IMR-90 (cell line): ENCODE results near the gene KITLG. TPM values are rescaled to one million over a fixed set of nuclear protein-coding genes. Genes with fewer than 3 reads are reported as not detected.

ENCODE experiments used
- ATAC-seq: fragments of 200-7000 bp; cut with Tn5 transposase; 2 replicates; pipeline ENCODE4 v1.9.1; 2020; ENCODE audit warnings: low read depth, mild to moderate bottlenecking, moderate library complexity
- BruUV-seq: library from RNA; stranded (reverse); fragments of 400-500 nt; replicated peaks from 2 replicates; lab custom pipeline; 2021; lab: Mats Ljungman, UMichigan
- CTCF ChIA-PET: fragments of 300-600 bp; formaldehyde crosslinking; extraction: SDS; loops from one replicate; lab custom pipeline; 2021; ENCODE audit warnings: antibody characterized with exemption; lab: Yijun Ruan, JAX
- POLR2A ChIA-PET: fragments of 300-600 bp; sonication (Branson Sonifier 250); formaldehyde crosslinking; loops from one replicate; lab custom pipeline; 2022; ENCODE audit warnings: antibody characterized with exemption; ENCODE audit not compliant: unreplicated experiment; lab: Charles Lee
- DNase-seq: peaks from one replicate; pipeline ENCODE4 v3.0.0; 2013
- H2AFZ ChIP-seq: replicated peaks from 2 replicates; pipeline ENCODE3; 2013; ENCODE audit warnings: low read length, mild to moderate bottlenecking; ENCODE audit not compliant: poor library complexity
- H2AK5ac ChIP-seq: 2 replicates; pipeline ENCODE4 v1.6.1; 2013; ENCODE audit warnings: low read depth, low read length, inconsistent platforms
- H2AK9ac ChIP-seq: replicated peaks from 2 replicates; pipeline ENCODE3; 2013; ENCODE audit warnings: mild to moderate bottlenecking, low read depth, low read length, moderate library complexity; ENCODE audit not compliant: poor library complexity
- H2BK120ac ChIP-seq: 2 replicates; pipeline ENCODE4 v1.6.1; 2013; ENCODE audit warnings: low read depth, low read length, inconsistent platforms
- H2BK15ac ChIP-seq: 3 replicates; pipeline ENCODE4 v1.6.1; 2013; ENCODE audit warnings: low read depth, low read length, inconsistent platforms
- H2BK20ac ChIP-seq: 2 replicates; pipeline ENCODE4 v1.6.1; 2013; ENCODE audit warnings: low read depth, mild to moderate bottlenecking, inconsistent platforms, low read length, moderate library complexity
- H2BK5ac ChIP-seq: 2 replicates; pipeline ENCODE4 v1.6.1; 2013; ENCODE audit warnings: mild to moderate bottlenecking, low read depth, low read length, inconsistent platforms; ENCODE audit not compliant: poor library complexity, severe bottlenecking
- H3K14ac ChIP-seq: replicated peaks from 2 replicates; pipeline ENCODE4 v1.6.1; 2013; ENCODE audit warnings: low read depth, low read length, inconsistent platforms
- H3K18ac ChIP-seq: 2 replicates; pipeline ENCODE4 v1.6.1; 2013; ENCODE audit warnings: low read depth, low read length, control low read depth
- H3K23ac ChIP-seq: 2 replicates; pipeline ENCODE4 v1.6.1; 2013; ENCODE audit warnings: low read depth, low read length, inconsistent platforms
- H3K27ac ChIP-seq: 2 replicates; pipeline ENCODE4 v1.5.1; 2013; ENCODE audit warnings: mild to moderate bottlenecking, control low read depth, low read length; ENCODE audit not compliant: insufficient read depth
- H3K27me3 ChIP-seq: 2 replicates; pipeline ENCODE4 v1.6.1; 2013; ENCODE audit warnings: low read length; ENCODE audit not compliant: control insufficient read depth, insufficient read depth
- H3K36me3 ChIP-seq: 2 replicates; pipeline ENCODE4 v1.6.1; 2013; ENCODE audit warnings: low read length, mixed read lengths; ENCODE audit not compliant: control insufficient read depth, insufficient read depth
- H3K4ac ChIP-seq: 2 replicates; pipeline ENCODE4 v1.6.1; 2013; ENCODE audit warnings: low read depth, low read length, inconsistent platforms
- H3K4me1 ChIP-seq: 2 replicates; pipeline ENCODE4 v1.6.1; 2013; ENCODE audit warnings: low read length, mixed read lengths; ENCODE audit not compliant: control insufficient read depth, insufficient read depth
- H3K4me2 ChIP-seq: 2 replicates; pipeline ENCODE4 v1.6.1; 2013; ENCODE audit warnings: low read depth, mild to moderate bottlenecking, control low read depth, low read length, moderate library complexity
- H3K4me3 ChIP-seq: 2 replicates; pipeline ENCODE4 v1.5.1; 2013; ENCODE audit warnings: low read depth, mild to moderate bottlenecking, control low read depth, low read length, moderate library complexity; ENCODE audit not compliant: insufficient read depth
- H3K56ac ChIP-seq: 2 replicates; pipeline ENCODE4 v1.6.1; 2013; ENCODE audit warnings: low read length, inconsistent platforms; ENCODE audit not compliant: insufficient read depth; ENCODE audit errors: extremely low read depth
- H3K79me1 ChIP-seq, 2 experiments: 2 replicates each; pipeline ENCODE4 v1.6.1; 2013; ENCODE audit warnings: low read length in 2 of 2, inconsistent platforms in 1 of 2, low read depth in 1 of 2
- H3K9ac ChIP-seq: 2 replicates; pipeline ENCODE4 v1.6.1; 2013; ENCODE audit warnings: low read depth, low read length, control low read depth
- H3K9me1 ChIP-seq: 2 replicates; pipeline ENCODE4 v1.6.1; 2013; ENCODE audit warnings: low read length, inconsistent platforms; ENCODE audit not compliant: insufficient read depth
- H3K9me3 ChIP-seq: 2 replicates; pipeline ENCODE4 v1.6.1; 2013; ENCODE audit warnings: low read length; ENCODE audit not compliant: control insufficient read depth, insufficient read depth
- H4K20me1 ChIP-seq: 2 replicates; pipeline ENCODE4 v1.6.1; 2013; ENCODE audit warnings: low read length, inconsistent platforms; ENCODE audit not compliant: insufficient read depth
- H4K5ac ChIP-seq: 2 replicates; pipeline ENCODE4 v1.6.1; 2013; ENCODE audit warnings: mild to moderate bottlenecking, low read depth, low read length, control low read depth
- H4K8ac ChIP-seq, 2 experiments: 2 replicates each; pipeline ENCODE4 v1.6.1; 2013; ENCODE audit warnings: low read depth in 2 of 2, low read length in 2 of 2, control low read depth in 1 of 2, inconsistent platforms in 1 of 2
- H4K91ac ChIP-seq: 2 replicates; pipeline ENCODE4 v1.6.1; 2013; ENCODE audit warnings: low read depth, low read length, inconsistent platforms; ENCODE audit not compliant: insufficient read depth
- BHLHE40 ChIP-seq: fragments of 150-350 bp; IDR thresholded peaks from 2 replicates; pipeline ENCODE4 v1.6.1; 2016; ENCODE audit warnings: mild to moderate bottlenecking, low read depth, low read length
- CEBPB ChIP-seq: IDR thresholded peaks from 2 replicates; pipeline ENCODE4 v1.6.1; 2012; ENCODE audit warnings: low read depth, low read length, improper control_type of control experiment
- CHD1 ChIP-seq: IDR thresholded peaks from 2 replicates; pipeline ENCODE4 v1.6.1; 2012; ENCODE audit warnings: low read depth, low read length, improper control_type of control experiment
- CTCF ChIP-seq: conservative IDR thresholded peaks from 2 replicates; pipeline ENCODE4 v1.5.1; 2012; ENCODE audit warnings: mild to moderate bottlenecking, low read depth, low read length, improper control_type of control experiment
- ELK1 ChIP-seq: fragments of 150-350 bp; IDR thresholded peaks from 2 replicates; pipeline ENCODE4 v1.6.1; 2016; ENCODE audit warnings: low read depth, mild to moderate bottlenecking, low read length, moderate library complexity, borderline replicate concordance
- FOS ChIP-seq: fragments of 150-350 bp; IDR thresholded peaks from 2 replicates; pipeline ENCODE4 v1.6.1; 2016; ENCODE audit warnings: low read depth, low read length
- MAFK ChIP-seq: IDR thresholded peaks from 2 replicates; pipeline ENCODE4 v1.6.1; 2012; ENCODE audit warnings: low read depth, low read length, improper control_type of control experiment
- MAZ ChIP-seq: IDR thresholded peaks from 2 replicates; pipeline ENCODE4 v1.6.1; 2012; ENCODE audit warnings: low read depth, mild to moderate bottlenecking, low read length, improper control_type of control experiment, moderate library complexity, borderline replicate concordance
- MXI1 ChIP-seq: IDR thresholded peaks from 2 replicates; pipeline ENCODE4 v1.6.1; 2012; ENCODE audit warnings: low read depth, mild to moderate bottlenecking, low read length, moderate library complexity, borderline replicate concordance
- NFE2L2 ChIP-seq: fragments of 150-350 bp; IDR thresholded peaks from 2 replicates; pipeline ENCODE4 v1.6.1; 2016; ENCODE audit warnings: low read depth, mild to moderate bottlenecking, low read length
- POLR2A ChIP-seq: IDR thresholded peaks from 2 replicates; pipeline ENCODE4 v1.6.1; 2012; ENCODE audit warnings: mild to moderate bottlenecking, low read depth, low read length
- RAD21 ChIP-seq: IDR thresholded peaks from 2 replicates; pipeline ENCODE4 v1.6.1; 2012; ENCODE audit warnings: low read length, improper control_type of control experiment
- RCOR1 ChIP-seq: IDR thresholded peaks from 2 replicates; pipeline ENCODE4 v1.6.1; 2012; ENCODE audit warnings: mild to moderate bottlenecking, low read length, improper control_type of control experiment; ENCODE audit not compliant: insufficient replicate concordance
- RFX5 ChIP-seq: IDR thresholded peaks from 2 replicates; pipeline ENCODE4 v1.8.0; 2012; ENCODE audit warnings: low read depth, mild to moderate bottlenecking, low read length, moderate library complexity
- SMC3 ChIP-seq: fragments of 150-350 bp; IDR thresholded peaks from 2 replicates; pipeline ENCODE4 v1.6.1; 2016; ENCODE audit warnings: low read depth, mild to moderate bottlenecking, antibody characterized with exemption, low read length, moderate library complexity
- USF2 ChIP-seq: fragments of 150-350 bp; IDR thresholded peaks from 2 replicates; pipeline ENCODE4 v1.6.1; 2017; ENCODE audit warnings: mild to moderate bottlenecking, antibody characterized with exemption, low read length, low read depth
- WGBS, 2 experiments: methylation state at CpG; one replicate each; pipeline versions ENCODE4 v1.1.5 to v1.1.7; 2013; ENCODE audit warnings: missing lambda C conversion rate in 2 of 2; ENCODE audit not compliant: insufficient read length in 1 of 2; ENCODE audit errors: extremely low coverage in 2 of 2; 5-methylcytosine and 5-hydroxymethylcytosine counted together
- dilution Hi-C: fragments of 300-500 bp; cut with HindIII; formaldehyde crosslinking; loops from one replicate; pipeline ENCODE4 v1.14.3; 2018; ENCODE audit warnings: low sequenced_read_pairs; ENCODE audit not compliant: unreplicated experiment
- in situ Hi-C: fragments of 300-500 bp; cut with MboI; formaldehyde crosslinking; loops from 3 replicates; pipeline ENCODE4 v1.14.3; 2019; ENCODE audit warnings: low sequenced_read_pairs, inconsistent platforms, mixed read lengths
- intact Hi-C: fragments of 100-400 bp; cut with micrococcal nuclease; formaldehyde crosslinking; loops from 2 replicates; pipeline ENCODE4 v1.10.0; 2022
- polyA plus RNA-seq, 3 experiments: library from polyadenylated mRNA; depleted of rRNA; stranded (reverse); fragments of >200 nt; gene quantifications; 2 replicates each; pipeline ENCODE4 v1.2.3, GENCODE V29; 2012; ENCODE audit warnings: low replicate concordance in 1 of 3
- total RNA-seq: library from RNA; depleted of rRNA; stranded (reverse); fragments of >200 nt; gene quantifications from 2 replicates; pipeline ENCODE4 v1.2.3, GENCODE V29; 2012

KITLG gene
- total and polyA plus RNA-seq, 2 of the 4 experiments (the other 2 are of a cell fraction), result 14.5 to 87.5 TPM

- ATAC-seq (no peak), DNase-seq (no peak)
- H2AK9ac ChIP-seq, result no peak overlapping the region
- H2BK5ac ChIP-seq, result no peak overlapping the region
- no TSS peak for BruUV-seq
- intact Hi-C loops, result no loop called here
- ChIA-PET POLR2A (no interaction called here), CTCF (no interaction called here)
- H3K14ac ChIP-seq, result no peak overlapping the region
- no peak overlapping the region for H3K18ac ChIP-seq
- no peaks in the 10 kb centered on the region for H3K9me1 ChIP-seq
- no peaks in the 10 kb centered on the region for H3K27me3 ChIP-seq
- no peaks in the 10 kb centered on the region for H3K79me1 ChIP-seq
- H3K23ac ChIP-seq, result no peak overlapping the region
- no peak overlapping the region for H3K4me2 ChIP-seq
- no peak overlapping the region for H4K91ac ChIP-seq
- H2BK15ac ChIP-seq, result no peak overlapping the region
- dilution Hi-C loops, result no loop called here
- H3K36me3 ChIP-seq, result no peaks in the 10 kb centered on the region
- no peak overlapping the region for H2AK5ac ChIP-seq
- H3K4me1 ChIP-seq, result 0 out of 2 replicates have a peak, but pooled peaks cover 2% of the 10 kb centered on the region
- no peak overlapping the region for H4K5ac ChIP-seq
- H3K9ac ChIP-seq, result no peak overlapping the region
- no peak overlapping the region for H2BK120ac ChIP-seq
- no peaks in the 10 kb centered on the region for H4K20me1 ChIP-seq
- H4K8ac ChIP-seq, result no peak overlapping the region
- no CpG with 5 or more reads among the region's 1 CpG for WGBS, 2 experiments
- H3K56ac ChIP-seq, result no peak overlapping the region
- TF ChIP-seq ELK1 (no peak), RCOR1 (no peak), CTCF (no peak), RFX5 (no peak), SMC3 (no peak), RAD21 (no peak), FOS (no peak), CEBPB (no peak), POLR2A (no peak), BHLHE40 (no peak), MAZ (no peak), USF2 (no peak), MXI1 (no peak), CHD1 (no peak), NFE2L2 (no peak), MAFK (no peak)
- in situ Hi-C loops, result no loop called here
- H2AFZ ChIP-seq, result no peak overlapping the region
- no peak overlapping the region for H3K4ac ChIP-seq
- H3K9me3 ChIP-seq, result no peaks in the 10 kb centered on the region
- no peak overlapping the region for H2BK20ac ChIP-seq
- H3K27ac ChIP-seq, result no peak overlapping the region
- no peak overlapping the region for H3K4me3 ChIP-seq
Observed at GRCh38 chr12:88444481-88444880, 135.8 kb downstream of the KITLG start.
